NCI-H2196 (cell line): ENCODE measurements around the gene ITGB2.
"Not testable (repeated sequence)": the region's sequence is repeated elsewhere in the genome, so short reads cannot be mapped to it uniquely, and the experiment has no call there.

Experiments used
- DNase-seq: peaks from one replicate; lab custom pipeline; 2025; ENCODE audit not compliant: unreplicated experiment; lab: John Stamatoyannopoulos, UW

ITGB2 gene

GRCh38 chr21:44927587-44928461 lies 7.1 kb upstream of the ITGB2 start:
- no peak for DNase-seq

GRCh38 chr21:44927259-44927586 lies 6.5 kb upstream of the ITGB2 start:
- DNase-seq: no peak

- no peak for DNase-seq
Measured at GRCh38 chr21:44926331-44927101, 5.8 kb upstream of the ITGB2 start.

- DNase-seq: no peak
Measured at GRCh38 chr21:44925378-44925755, 4.7 kb upstream of the ITGB2 start.

- no peak for DNase-seq
Measured at GRCh38 chr21:44924606-44925377, 4.1 kb upstream of the ITGB2 start.

GRCh38 chr21:44923480-44924084 lies 2.9 kb upstream of the ITGB2 start:
- no peak for DNase-seq

- DNase-seq: no peak
Measured at GRCh38 chr21:44921928-44922327, 1.2 kb upstream of the ITGB2 start.

- no peak for DNase-seq
Measured at GRCh38 chr21:44919913-44920693, 596 bp downstream of the ITGB2 start.

- DNase-seq: no peak
Measured at GRCh38 chr21:44919111-44919912, 1.4 kb downstream of the ITGB2 start.

- no peak for DNase-seq
Measured at GRCh38 chr21:44918581-44919033, 2.1 kb downstream of the ITGB2 start.

GRCh38 chr21:44918107-44918470 lies 2.6 kb downstream of the ITGB2 start:
- no peak for DNase-seq

- no peak for DNase-seq
Measured at GRCh38 chr21:44917446-44918106, 3.1 kb downstream of the ITGB2 start.

- DNase-seq: no peak
Measured at GRCh38 chr21:44916965-44917364, 3.7 kb downstream of the ITGB2 start.

- no peak for DNase-seq
Measured at GRCh38 chr21:44914176-44914874, 6.4 kb downstream of the ITGB2 start.

GRCh38 chr21:44913425-44914175 lies 7.1 kb downstream of the ITGB2 start:
- DNase-seq: no peak

GRCh38 chr21:44912506-44913412 lies 7.9 kb downstream of the ITGB2 start:
- not testable (repeated sequence) for DNase-seq

GRCh38 chr21:44912158-44912473 lies 8.6 kb downstream of the ITGB2 start:
- no peak for DNase-seq
